K562 (cell line): ENCODE measurements around the gene CPT1B. TPM values are rescaled to one million over a fixed set of nuclear protein-coding genes. Genes with fewer than 3 reads are reported as not detected.

Experiments
- BCL6 ChIP-seq: fragments of 250-450 bp; sonication (Bioruptor Pico); IDR thresholded peaks from 2 replicates; pipeline ENCODE4 v1.4.0; 2020
- BRF1 ChIP-seq: IDR thresholded peaks from 3 replicates; pipeline ENCODE4 v1.6.1; 2011; ENCODE audit warnings: borderline replicate concordance, mild to moderate bottlenecking; ENCODE audit not compliant: insufficient read length; ENCODE audit errors: extremely low read depth
- CCAR2 ChIP-seq: fragments of 200-400 bp; formaldehyde crosslinking; IDR thresholded peaks from 2 replicates; pipeline ENCODE4 v1.6.1; 2017; ENCODE audit warnings: mild to moderate bottlenecking, low read depth, low read length
- CHD7 ChIP-seq: fragments of 200-600 bp; sonication (generic); IDR thresholded peaks from one replicate; pipeline ENCODE4 v1.6.1; 2012; ENCODE audit warnings: mild to moderate bottlenecking, low read depth, low read length, inconsistent platforms
- CREB1 ChIP-seq, 2 experiments: sonication (generic) in 1 of 2; formaldehyde crosslinking in 1 of 2; IDR thresholded peaks; 2 replicates each; pipeline versions ENCODE4 v1.6.1 to v1.8.0; 2012 to 2022; ENCODE audit warnings: inconsistent platforms in 1 of 2, mild to moderate bottlenecking in 1 of 2, missing genetic modification reagents in 1 of 2, moderate library complexity in 1 of 2
- HNRNPH1 ChIP-seq: fragments of 200-400 bp; formaldehyde crosslinking; optimal IDR thresholded peaks from 2 replicates; pipeline ENCODE3; 2017; ENCODE audit warnings: low read depth, mild to moderate bottlenecking, low read length, moderate library complexity
- HNRNPLL ChIP-seq: fragments of 200-400 bp; formaldehyde crosslinking; IDR thresholded peaks from 2 replicates; pipeline ENCODE4 v1.6.1; 2017; ENCODE audit warnings: low read length, low read depth, mild to moderate bottlenecking; ENCODE audit not compliant: poor library complexity, severe bottlenecking
- SIN3B ChIP-seq: fragments of 450-650 bp; IDR thresholded peaks from 2 replicates; pipeline ENCODE4 v1.6.1; 2017; ENCODE audit warnings: low read depth, mild to moderate bottlenecking, moderate library complexity
- STAG1 ChIP-seq: sonication (generic); formaldehyde crosslinking; IDR thresholded peaks from 2 replicates; pipeline ENCODE4 v1.5.0; 2020; ENCODE audit warnings: missing genetic modification reagents, borderline replicate concordance
- YBX1 ChIP-seq: fragments of 450-650 bp; IDR thresholded peaks from 2 replicates; pipeline ENCODE4 v1.7.1; 2016; ENCODE audit warnings: mild to moderate bottlenecking
- ZBTB2 ChIP-seq: fragments of 450-650 bp; IDR thresholded peaks from 2 replicates; pipeline ENCODE4 v1.6.1; 2016; ENCODE audit warnings: antibody characterized with exemption
- ZFX ChIP-seq: sonication (generic); formaldehyde crosslinking; IDR thresholded peaks from 2 replicates; pipeline ENCODE4 v1.8.0; 2022; ENCODE audit warnings: mild to moderate bottlenecking, missing genetic modification reagents, moderate library complexity
- ZNF217 ChIP-seq: sonication (generic); formaldehyde crosslinking; IDR thresholded peaks from 2 replicates; pipeline ENCODE4 v1.8.0; 2022; ENCODE audit warnings: mild to moderate bottlenecking, missing genetic modification reagents
- ZNF239 ChIP-seq: fragments of 250-450 bp; sonication (Bioruptor Pico); IDR thresholded peaks from 2 replicates; pipeline ENCODE4 v1.4.0; 2020; ENCODE audit warnings: mild to moderate bottlenecking
- ZNF408 ChIP-seq: fragments of 250-450 bp; sonication (Bioruptor Pico); IDR thresholded peaks from 2 replicates; pipeline ENCODE4 v1.4.0; 2020; ENCODE audit warnings: low read depth, mild to moderate bottlenecking, moderate library complexity
- ZNF707 ChIP-seq: fragments of 250-450 bp; sonication (Bioruptor Pico); conservative IDR thresholded peaks from 2 replicates; pipeline ENCODE4 v1.8.0; 2022; ENCODE audit warnings: inconsistent platforms, mild to moderate bottlenecking, moderate library complexity
- polyA plus RNA-seq, 8 experiments: library from polyadenylated mRNA; depleted of rRNA in 4 of 8; stranded (reverse) in 5 of 8; unstranded in 3 of 8; fragments of >200 nt; fragmentation: Nextera tagmentation in 2 of 8; fragmentation: Illumina TruSeq in 1 of 8; extraction: Ambion mirVana in 2 of 8; extraction: Trizol in 1 of 8; gene quantifications; 2 replicates each; pipeline versions ENCODE4 v1.2.1 to v1.2.3, GENCODE V29; 2011 to 2014; ENCODE audit warnings: inconsistent platforms in 1 of 8, missing spikeins in 1 of 8
- total RNA-seq, 7 experiments: library from RNA; depleted of rRNA in 6 of 7; stranded (reverse); fragments of >200 nt in 6 of 7; fragmentation: Illumina TruSeq in 2 of 7; extraction: Trizol in 2 of 7; gene quantifications; 2 replicates each; pipeline versions ENCODE4 v1.2.1 to v1.2.3, GENCODE V29; 2011 to 2021; ENCODE audit warnings: low replicate concordance in 1 of 7

CPT1B gene
- total and polyA plus RNA-seq, 9 of the 15 experiments (the other 6 are each of a cell fraction or from before 2014, with no cell fraction given): 0.35 to 6.1 (median 2.6) TPM

- TF ChIP-seq CHD7 (no peak), ZFX (CRISPR knock-in tag) (peak; percentile 90), YBX1 (no peak), ZBTB2 (peak; percentile 35; the same call in 1 of the 2 replicates), STAG1 (no peak), BRF1 (no peak), HNRNPLL (no peak), SIN3B (peak; percentile 78; the same call in 1 of the 2 replicates), CCAR2 (no peak), ZNF707 (CRISPR knock-in tag) (no peak), ZNF408 (CRISPR knock-in tag) (no peak), CREB1 (IDR thresholded peaks at IDR 0.05) (peak; percentile 86), CREB1 (CRISPR knock-in tag; IDR thresholded peaks at IDR 0.05) (peak; percentile 88), BCL6 (CRISPR knock-in tag) (no peak), ZNF217 (CRISPR knock-in tag) (no peak), ZNF239 (CRISPR knock-in tag) (no peak), HNRNPH1 (no peak)
These were observed 4.5 kb upstream of the CPT1B start, which contains the start of gene CHKB (continued) for GRCh38 chr22:50582493-50583293.
